ENCODE data around the gene LRRC27.

LRRC27 gene

DNA sequence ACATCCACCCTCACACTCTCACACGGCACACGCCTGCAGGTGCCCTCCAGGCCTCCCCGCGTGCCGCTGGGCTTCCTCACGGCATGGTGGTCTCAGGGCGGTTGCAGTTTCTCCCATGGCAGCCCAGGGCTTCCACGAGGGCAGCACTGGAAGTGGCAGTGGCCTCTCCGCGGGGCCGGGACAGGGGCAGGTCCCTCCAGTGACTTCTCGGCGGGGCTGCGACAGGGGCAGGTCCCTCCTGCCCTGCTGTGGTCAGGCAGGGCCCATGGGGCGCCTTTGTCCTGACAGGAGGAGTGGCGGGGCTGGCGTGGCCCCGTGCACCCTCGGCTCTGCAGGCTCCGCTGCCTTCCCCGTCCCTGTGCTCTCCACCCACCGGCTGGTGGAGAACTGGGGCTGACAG, 84.0 kb downstream of the LRRC27 start:
- DNase-seq, result no peak

DNA sequence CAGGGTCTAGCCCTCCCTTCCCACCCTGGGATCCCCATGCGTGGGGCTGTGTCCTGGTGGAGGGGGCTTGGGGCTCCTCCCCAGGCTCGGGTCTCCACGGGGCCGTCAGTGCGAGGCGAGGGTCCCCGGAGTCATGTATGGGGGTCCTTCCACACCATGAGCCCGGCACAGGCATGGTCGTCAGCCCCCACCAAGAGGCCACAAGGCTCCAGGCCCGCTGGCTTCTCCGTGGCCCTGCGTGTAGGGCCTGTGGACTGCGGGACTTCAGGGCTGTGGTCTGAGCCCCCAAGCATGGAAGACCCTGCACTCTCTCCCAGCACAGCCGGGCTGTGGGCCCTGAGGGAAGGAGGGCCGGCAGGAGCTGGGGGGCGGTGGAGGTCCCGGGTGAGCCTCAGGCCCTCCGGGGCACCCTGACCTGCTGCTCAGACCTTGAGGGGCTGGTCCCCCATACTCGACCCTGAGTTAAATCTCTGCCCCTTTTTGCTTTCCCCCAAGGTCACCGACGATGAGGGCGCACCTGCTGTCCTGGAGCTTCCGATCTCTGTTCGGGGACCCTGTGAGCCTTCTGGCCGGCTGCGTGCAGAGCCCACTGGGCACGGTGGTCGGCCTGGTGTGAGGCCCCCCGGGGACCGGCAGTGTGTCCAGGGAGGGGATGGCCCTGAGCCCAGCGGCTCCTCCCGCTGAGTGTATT, 84.7 kb downstream of the LRRC27 start:
- DNase-seq, result no peak

DNA sequence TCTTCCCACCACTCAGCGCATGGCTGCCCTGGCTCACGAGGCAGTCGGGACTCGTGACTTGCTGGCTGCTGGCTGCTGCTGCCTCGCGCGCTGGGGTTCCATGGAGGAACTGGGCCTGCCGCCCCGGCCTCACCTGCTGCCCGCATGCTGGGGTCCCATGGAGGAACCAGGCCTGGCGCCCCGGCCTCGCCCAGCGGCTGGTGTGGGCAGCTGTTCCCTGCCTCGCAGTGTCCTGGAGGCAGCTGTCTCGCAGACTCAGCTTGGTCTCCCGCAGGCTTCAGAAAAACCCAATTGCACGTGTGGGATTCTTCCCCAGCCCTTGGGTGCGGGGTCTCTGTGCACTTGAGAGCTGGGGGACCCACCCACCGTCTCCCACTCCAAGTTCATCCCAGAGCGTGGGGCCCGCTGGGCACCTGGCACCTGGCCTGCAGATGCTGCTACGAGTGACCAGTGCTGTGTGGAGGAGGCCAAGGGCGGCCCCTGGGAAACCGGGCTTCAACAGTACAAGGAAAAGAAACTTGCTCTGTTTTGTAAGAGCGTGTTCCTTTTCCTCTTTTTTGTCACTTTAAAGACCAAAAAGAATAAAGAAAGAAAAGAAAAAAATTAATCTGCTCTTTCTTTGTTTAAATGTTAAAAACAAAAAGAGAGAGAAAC, 85.4 kb downstream of the LRRC27 start:
- peak in 1 of 2 donors; percentile 43 for DNase-seq

DNA sequence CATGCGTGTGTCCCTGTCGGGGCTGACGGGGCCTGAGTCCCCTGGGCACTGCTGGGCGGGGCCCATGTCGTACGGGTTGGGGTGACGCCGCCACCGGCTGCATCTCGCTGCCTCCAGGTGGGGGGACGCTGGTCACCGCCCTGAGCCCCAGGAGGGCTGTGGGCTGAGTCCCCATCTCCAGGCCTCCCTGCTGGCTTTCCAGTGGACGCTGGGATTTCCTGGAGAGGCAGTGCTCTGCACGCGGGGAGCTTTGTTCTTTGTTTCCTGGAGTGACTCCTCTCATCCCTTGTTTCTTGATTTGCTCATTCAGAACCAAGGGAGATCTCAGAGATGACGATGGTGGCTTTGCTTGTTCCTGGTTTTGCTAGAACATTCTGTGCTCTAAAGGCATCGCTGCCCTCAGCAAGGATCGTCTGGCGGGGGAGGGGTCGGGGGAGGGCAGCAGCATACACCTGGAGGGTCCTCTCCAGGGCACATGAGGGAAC, 86.0 kb downstream of the LRRC27 start:
- DNase-seq, result no peak

DNA sequence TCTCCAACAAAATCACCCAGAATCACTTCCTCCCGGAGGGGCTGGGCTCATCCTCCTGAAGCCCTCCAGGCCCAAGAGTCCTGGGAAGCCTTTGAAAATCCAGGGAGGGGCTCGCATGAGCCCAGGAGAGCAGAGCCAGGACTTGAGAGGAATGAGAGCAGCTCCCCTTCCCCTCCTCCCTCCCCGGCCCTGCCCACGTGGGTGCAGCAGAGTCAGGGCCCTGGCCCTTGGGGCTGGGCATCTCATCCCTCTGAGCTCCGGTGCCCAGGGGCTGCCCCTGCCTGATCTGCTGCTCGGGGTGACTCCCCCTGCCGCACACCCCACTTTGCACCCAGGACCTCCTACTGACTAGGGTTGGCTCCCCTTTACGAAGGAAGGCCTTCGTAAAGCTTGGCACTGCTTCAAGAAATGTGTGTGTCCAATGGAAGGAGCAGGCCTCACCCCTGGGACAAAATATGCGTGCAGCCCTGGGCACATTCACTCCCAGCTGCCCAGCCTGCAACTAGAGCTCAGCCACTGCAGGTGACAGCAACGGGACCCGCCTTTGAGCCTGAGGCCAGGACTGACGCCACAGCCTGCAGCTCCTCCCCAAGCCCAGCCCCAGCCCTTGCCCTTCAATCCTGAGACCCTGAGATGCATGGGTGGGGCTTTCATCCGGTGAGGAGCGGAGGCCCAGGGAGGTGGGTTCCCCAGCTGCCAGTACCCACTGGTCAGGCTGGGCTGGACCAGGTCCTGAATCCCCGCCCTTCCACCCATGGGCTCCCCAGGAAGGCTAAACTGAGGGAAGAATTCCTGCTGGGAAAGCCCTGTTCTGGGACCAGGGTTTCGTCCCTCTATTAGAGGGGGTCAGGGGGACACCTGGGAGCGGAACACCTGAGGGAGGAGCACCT, 86.8 kb downstream of the LRRC27 start:
- DNase-seq, result no peak

DNA sequence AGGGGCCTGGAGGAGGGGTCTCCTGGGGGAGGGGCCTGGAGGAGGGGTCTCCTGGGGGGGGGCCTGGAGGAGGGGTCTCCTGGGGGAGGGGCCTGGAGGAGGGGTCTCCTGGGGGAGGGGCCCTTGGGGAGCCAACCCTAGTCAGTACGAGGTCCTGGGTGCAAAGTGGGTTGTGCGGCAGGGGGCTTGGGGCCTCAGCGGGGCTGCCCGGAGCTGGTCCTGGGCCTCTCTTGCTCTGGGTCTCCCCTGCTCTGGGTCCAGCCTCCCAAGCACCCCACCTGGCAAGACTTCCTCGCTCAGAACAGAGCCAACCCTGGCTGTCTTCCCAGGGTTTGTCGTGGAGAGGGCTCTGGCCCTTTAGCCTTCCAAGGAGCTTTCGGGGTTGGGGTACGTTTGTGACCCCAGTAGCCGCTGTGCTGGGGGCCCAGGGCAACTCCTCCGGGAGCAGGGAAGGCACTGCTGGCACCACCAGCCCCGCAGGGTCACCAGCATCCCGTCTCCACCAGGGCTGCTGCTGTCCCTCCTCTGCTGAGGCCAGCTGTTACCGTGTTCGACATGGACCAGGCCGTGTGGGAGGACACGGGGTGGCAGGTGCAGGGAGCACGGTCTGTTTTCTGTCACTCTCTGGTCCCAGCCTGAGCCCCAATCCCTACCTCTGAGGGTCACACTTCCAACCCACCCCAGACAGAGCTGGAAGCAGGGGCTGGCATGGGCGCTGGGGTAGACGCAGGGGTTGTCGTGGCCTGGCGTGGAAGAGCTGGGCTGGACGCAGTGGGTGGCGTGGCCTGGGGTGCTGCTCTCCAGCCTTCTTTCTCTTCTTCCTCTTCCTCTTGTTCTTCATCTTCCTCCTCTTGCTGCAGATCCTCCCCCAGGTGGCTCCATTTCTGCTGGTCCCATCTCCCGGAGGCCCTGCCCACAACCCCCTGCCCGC, 87.8 kb downstream of the LRRC27 start:
- no peak for DNase-seq

DNA sequence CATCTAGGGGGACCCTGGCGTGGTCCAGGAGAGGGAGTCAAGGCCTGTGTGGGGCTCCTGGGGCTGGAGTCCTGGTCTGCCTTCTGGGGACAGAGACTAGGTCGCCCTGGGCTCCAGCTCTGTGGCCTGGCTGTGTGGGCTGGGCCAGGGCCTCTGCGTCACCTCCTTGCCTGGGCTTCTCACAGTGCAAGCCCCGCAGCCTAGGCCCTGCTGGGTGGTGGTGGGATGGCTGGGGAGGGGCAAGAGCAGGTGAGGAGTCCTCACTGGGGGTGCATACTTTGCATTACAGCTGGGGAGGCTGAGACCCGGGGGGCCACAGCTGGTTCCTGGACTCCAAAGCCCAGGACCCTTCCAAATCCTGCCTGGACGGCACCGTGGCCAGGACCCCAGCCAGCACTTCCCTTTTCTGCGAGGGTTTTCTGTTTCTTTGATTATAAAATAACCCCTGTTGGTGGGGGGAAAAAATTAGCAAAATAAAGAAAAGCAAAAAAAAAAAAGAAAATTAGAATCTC, 88.5 kb downstream of the LRRC27 start:
- DNase-seq, result peak; percentile 54 to 77

DNA sequence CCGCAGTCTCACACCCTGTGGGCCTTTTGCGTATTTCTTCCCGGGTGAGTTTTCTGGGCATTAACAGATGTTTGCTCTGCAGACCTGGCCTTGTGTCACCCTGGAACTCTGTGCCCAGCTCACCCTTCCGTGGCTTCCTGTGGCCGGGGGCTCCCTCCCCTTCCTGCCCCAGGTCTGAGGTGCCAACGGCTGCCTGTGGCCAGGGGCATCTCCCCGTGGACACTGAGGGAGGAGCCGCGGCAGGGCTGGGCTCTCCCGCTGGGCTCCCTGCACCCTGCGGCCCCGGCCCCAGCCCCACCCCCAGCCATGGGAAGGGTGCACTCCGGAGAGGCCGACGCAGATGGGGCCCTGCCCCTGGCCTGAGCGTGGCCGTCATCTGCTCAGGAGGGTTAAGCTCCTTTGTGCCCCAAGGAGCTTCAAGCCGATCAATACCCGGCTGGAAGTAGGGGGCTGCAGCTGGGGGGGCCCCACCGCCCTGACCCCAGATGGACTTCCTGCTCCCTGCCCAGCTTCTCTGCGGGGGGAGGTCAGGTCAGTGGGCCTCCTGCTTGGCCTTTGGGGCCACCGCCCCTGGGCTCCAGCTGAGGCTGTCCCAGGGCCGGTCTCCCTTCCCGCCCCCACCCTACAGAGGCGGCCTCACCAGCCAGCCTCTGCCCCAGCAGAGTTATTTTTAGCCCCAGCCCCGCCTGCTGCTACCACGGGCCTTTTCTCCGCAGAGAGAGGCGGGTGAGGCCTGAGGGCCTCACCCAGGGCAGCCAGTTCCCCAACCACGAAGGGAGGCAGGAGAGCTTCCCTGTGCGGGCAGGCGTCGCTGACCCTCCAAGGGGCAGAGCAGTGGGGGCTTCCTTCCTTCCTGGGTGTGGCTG, 89.2 kb downstream of the LRRC27 start:
- DNase-seq, result peak; percentile 89 to 91

DNA sequence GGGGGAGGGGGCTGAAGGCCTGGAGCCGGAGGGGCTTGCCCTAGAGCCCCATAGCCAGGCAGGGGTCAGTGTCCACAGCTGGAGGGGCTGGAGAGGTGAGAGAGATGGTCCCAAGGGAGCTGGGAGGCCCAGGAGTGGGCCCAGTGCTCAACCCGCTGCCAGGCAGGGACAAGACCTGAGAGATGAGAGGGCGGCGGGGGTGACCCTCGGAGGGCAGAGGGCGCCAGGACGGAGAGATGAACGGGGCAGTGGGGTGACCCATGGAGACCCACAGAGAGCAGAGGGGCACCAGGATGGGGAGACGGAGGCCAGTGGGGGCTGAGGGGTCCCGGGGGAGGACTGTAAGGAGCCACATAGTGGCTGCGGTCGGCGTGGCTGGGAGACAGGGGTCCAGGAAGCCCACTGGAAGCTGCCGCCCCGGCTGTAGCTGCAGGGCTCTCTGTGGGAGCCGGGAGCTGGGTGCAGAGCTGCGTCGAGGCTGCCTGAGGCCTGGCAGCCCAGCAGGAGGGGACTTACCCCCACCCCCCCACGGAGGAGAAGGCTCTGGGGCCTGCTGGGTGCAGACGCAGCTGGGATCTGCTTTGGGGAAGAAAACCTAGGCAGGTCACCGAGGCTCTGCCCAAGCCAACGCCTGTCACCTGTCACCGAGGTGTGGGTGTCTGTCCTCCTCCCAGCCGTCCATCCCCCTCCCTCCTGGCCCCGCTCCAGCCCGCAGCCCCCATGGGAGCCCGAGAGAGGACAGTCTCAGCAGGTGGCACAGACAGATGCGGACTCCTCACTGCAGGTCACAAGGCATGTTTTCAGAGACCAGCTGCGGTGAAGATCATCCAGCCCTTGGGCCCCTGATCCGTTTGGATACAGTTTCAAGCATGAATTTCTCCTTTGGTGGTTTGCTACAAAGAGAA, 90.1 kb downstream of the LRRC27 start:
- DNase-seq, result no peak

DNA sequence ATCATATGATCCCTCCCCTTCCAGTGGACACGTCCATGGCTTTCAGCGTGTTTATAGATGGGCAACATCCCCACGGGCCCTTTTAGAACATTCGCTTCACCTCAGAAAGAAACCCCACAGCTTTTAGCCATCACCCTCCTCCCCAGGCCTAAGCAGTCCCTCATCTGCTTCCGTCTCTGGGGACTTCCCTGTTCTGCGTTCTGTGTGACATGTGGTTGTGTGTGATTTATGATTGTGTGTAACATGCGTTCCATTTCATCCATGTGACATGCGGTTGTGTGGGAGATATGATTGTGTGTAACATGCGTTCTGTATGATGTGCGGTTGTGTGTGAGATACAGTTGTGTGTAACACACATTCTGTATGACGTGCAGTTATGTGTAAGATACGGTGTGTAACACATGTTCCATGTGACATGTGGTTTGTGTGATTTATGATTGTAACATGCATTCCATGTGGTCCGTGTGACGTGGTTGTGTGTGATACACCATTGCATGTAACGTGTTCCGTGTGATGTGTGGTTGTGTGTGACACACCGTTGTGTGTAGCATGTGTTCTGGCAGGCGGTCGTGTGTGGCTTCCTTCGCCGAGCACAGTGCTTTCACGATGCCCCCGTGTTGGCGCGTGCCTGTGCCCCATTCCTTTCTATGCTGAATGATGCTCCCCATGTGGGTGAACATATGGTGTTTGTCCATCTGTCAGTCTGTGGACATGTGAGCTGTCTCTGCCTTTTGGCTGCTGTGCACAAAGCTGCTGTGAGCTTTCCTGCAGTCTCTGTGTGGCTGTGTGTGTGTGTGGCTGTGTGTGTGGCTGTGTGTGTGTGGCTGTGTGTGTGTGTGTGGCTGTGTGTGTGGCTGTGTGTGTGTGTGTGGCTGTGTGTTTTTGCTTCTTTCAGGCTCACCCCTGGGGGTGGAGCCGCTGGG, 91.2 kb downstream of the LRRC27 start:
- peak; percentile 64 to 78 for DNase-seq

DNA sequence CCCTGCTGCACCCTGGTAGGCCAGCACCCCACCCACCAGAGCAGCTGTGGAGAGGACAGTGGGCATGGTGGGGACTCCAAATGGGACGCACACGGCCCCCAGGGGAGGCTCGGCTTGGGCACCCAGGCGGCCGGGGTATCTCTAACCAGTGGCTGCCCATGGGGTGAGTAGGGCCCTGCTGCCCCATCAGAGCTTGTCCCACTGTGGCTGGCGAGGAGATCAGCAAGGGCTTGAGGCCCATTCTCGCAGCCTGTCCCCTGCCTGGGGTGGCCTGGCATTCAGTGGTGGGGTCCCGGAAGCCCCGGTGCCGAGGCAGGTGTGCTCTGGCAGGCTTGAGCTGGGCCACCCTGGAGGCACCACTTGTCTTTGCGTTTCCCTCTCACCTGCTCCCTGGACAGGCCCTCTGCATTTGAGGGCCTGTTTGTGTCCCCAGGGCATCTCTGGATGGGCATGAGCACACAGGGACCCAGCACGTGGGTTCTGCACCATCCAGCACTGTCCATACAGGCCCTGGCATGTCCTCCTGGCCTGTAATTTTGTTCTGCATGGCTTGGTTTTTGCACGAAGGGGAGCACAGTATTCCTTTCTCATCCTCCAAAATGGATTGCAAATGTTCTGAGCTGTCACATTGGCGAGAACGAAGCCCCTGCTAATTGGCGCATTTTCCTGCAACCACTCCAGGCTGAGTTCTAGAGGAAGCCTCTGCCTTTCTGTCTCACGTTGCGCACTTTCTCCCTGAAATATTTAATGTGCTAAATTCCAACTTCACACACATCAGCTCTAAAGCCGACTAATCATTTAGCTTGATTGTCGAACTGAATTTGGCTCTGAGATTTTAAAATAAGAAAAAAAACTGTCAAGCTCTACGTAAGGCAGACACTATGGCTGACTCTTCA, 92.2 kb downstream of the LRRC27 start:
- DNase-seq, result no peak

DNA sequence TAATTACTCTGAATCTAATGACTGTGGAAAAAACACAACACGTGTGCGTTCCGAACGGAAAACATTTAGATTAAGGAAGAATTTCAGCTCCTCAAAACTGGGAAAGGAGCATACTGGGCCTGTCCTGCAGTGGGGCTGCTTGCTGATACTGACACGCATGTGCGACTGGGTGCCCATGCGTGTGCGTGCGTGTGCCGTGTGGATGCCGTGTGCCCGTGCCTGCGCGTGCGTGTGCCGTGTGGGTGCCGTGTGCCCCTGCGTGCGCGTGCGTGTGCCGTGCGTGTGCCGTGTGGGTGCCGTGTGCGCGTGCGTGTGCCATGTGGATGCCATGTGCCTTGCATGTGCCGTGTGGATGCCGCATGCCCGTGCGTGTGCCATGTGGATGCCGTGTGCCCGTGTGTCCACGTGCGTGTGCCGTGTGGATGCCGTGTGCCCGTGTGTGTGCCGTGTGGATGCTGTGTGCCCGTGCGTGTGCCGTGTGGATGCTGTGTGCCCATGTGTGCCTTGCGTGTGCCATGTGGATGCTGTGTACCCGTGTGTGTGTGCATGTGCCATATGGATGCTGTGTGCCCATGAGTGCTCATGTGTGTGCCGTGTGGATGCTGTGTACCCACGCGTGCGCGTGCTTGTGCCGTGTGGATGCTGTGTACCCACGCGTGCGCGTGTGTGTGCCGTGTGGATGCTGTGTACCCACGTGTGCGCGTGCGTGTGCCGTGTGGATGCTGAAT, 93.2 kb downstream of the LRRC27 start:
- DNase-seq, result no peak

DNA sequence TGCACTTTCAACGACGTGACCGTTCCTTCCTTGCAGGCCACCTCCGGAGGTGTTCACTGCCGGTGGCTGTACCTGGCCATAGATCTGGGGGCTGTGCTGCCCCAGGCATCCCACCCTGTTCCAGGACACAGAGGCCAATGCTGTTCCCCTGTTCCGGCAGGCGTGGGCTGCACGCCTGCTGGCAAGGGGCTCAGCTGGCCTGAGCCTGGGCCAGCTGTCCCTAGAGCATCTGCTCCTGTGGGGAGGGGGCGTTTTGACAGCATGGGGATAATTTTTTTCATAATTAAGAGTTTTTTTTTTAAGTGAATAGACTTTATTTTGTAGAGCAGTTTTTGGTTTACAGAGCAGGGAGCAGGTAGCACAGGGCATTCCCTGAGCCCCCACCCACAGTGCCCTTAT, 93.8 kb downstream of the LRRC27 start:
- DNase-seq, result no peak

DNA sequence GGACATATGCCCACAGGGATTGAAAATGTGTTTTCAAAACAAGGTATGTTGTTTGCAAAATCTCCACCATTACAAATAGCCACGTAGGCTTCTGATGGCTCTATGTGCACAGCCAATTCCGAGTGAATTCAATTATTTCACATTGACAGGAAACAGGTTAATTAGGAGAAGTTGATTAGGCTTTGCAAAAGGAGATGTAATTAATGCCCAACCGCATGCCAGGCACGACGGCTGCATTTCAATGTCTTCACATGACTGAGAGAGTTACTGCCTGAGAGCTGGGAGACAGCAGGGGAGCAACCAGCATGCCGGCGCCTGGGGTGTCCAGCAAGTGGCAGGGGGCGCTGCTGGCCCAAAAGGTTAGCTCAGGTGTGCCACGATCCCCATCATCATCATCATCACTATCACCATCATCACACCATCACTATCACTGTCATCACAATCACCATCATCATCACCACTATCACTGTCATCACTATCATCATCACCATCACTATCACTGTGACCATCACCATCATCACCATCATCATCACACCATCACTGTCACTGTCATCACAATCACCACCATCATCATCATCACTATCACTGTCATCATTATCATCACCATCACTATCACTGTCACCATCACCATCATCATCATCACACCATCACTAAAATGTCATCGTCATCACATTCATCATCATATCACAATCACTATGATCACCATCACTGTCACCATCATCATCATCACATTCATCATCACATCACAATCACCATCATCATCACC, 95.2 kb downstream of the LRRC27 start:
- no peak for DNase-seq

DNA sequence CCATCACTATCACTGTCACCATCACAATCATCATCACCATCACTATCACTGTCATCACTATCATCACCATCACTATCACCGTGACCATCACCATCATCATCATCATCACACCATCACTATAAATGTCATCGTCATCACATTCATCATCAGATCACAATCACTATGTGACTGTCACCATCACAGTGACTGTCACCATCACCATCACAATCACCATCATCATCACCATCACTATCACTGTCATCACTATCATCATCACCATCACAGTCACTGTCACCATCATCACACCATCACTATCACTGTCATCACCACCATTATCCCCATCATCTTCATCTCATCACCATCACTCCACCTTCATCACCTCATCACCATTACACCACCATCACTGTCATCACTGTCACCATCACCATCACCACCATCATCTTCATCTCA, 96.0 kb downstream of the LRRC27 start:
- no peak for DNase-seq

DNA sequence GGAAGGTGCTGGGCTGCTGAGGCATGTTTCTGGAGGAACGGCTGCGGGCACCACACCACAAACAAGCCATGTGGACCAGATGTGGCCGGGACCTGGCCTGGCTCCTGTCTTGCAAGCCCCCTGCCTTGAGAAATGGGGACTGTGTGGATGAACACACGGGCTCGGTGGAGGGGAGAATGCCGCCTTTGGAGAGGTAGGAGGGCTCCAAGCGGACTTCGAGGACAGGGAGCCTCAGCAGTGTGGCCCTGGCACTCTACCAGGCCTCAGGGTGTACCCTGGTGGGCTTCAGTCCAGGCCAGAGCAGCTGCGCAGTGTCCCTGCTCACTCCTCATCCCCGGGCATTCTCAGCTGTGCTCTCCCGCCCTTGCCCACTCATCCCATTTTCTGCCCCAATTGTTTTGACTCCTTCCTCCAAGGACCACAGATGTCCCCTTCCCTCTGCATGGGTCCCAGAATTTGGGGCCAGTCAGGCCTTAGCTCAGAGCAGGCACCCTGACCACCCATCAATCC, 96.5 kb downstream of the LRRC27 start:
- DNase-seq, result no peak

All from inflammatory macrophage (primary cell).